Karpas-422 (cell line): ENCODE results near the gene CDH1. TPM values are rescaled to one million over a fixed set of nuclear protein-coding genes. Genes with fewer than 3 reads are reported as not detected.

Experiments
- DNase-seq: peaks from one replicate; pipeline ENCODE4 v3.0.0-alpha.2; 2015
- H2AFZ ChIP-seq: fragments of 200-600 bp; sonication (generic); 2 replicates; pipeline ENCODE4 v1.6.1; 2014; ENCODE audit warnings: antibody characterized with exemption, low read length, mixed read lengths
- H3K27ac ChIP-seq: fragments of 200-600 bp; sonication (generic); 2 replicates; pipeline ENCODE4 v1.5.1; 2014; ENCODE audit warnings: mild to moderate bottlenecking, low read length, moderate library complexity
- H3K27me3 ChIP-seq: fragments of 200-600 bp; sonication (generic); 2 replicates; pipeline ENCODE4 v1.6.1; 2014; ENCODE audit warnings: low read length, mixed read lengths
- H3K36me3 ChIP-seq: fragments of 200-600 bp; sonication (generic); 2 replicates; pipeline ENCODE4 v1.6.1; 2014; ENCODE audit warnings: low read length, mixed read lengths; ENCODE audit not compliant: insufficient read depth
- H3K4me1 ChIP-seq: fragments of 200-600 bp; sonication (generic); 2 replicates; pipeline ENCODE4 v1.6.1; 2014; ENCODE audit warnings: mild to moderate bottlenecking, low read length, mixed read lengths
- H3K4me2 ChIP-seq: fragments of 200-600 bp; sonication (generic); 2 replicates; pipeline ENCODE4 v1.6.1; 2014; ENCODE audit warnings: low read length, low read depth, mild to moderate bottlenecking; ENCODE audit not compliant: poor library complexity, severe bottlenecking
- H3K4me3 ChIP-seq: fragments of 200-600 bp; sonication (generic); 2 replicates; pipeline ENCODE4 v1.5.1; 2014; ENCODE audit warnings: mild to moderate bottlenecking, antibody characterized with exemption, low read length, mixed read lengths
- H3K79me2 ChIP-seq: fragments of 200-600 bp; sonication (generic); 2 replicates; pipeline ENCODE4 v1.6.1; 2014; ENCODE audit warnings: mild to moderate bottlenecking, low read length, mixed read lengths
- H3K9ac ChIP-seq: fragments of 200-600 bp; sonication (generic); 2 replicates; pipeline ENCODE4 v1.6.0; 2014; ENCODE audit warnings: low read length
- H3K9me2 ChIP-seq: fragments of 200-600 bp; sonication (generic), shearing (Covaris generic); replicated peaks from 2 replicates; pipeline ENCODE4 v1.6.0; 2014; ENCODE audit warnings: mild to moderate bottlenecking, low read length, moderate library complexity; ENCODE audit not compliant: insufficient read depth
- H3K9me3 ChIP-seq: fragments of 300-700, 200-600 bp; sonication (generic); 2 replicates; pipeline ENCODE4 v1.6.1; 2014; ENCODE audit warnings: low read length, mixed read lengths
- H4K20me1 ChIP-seq: fragments of 200-600 bp; sonication (generic); 2 replicates; pipeline ENCODE4 v1.6.1; 2014; ENCODE audit warnings: mild to moderate bottlenecking, antibody characterized with exemption, low read length, low read depth; ENCODE audit not compliant: insufficient read depth
- total RNA-seq: library from RNA; depleted of rRNA; stranded (reverse); fragments of >200 nt; shearing (Covaris generic); gene quantifications from 2 replicates; pipeline ENCODE4 v1.2.3, GENCODE V29; 2014; ENCODE audit warnings: low replicate concordance

The CDH1 gene
- total RNA-seq, 1 experiment from 2014 or later, result not detected

GRCh38 chr16:68793401-68793857 is 56.3 kb downstream of the CDH1 start:
- Histone ChIP-seq H3K36me3 (no peaks in the 10 kb centered on the region), H3K9me3 (no peaks in the 10 kb centered on the region), H3K9ac (no peak overlapping the region), H3K4me2 (no peak overlapping the region), H4K20me1 (no peaks in the 10 kb centered on the region), H3K4me1 (peaks cover 6% of the 10 kb centered on the region), H3K9me2 (no peaks in the 10 kb centered on the region), H3K27me3 (no peaks in the 10 kb centered on the region), H2AFZ (no peak overlapping the region), H3K4me3 (no peak overlapping the region), H3K27ac (no peak overlapping the region), H3K79me2 (no peaks in the 10 kb centered on the region)
- no peak for DNase-seq

- H3K9me2 ChIP-seq, result no peaks in the 10 kb centered on the region
- no peaks in the 10 kb centered on the region for H3K4me1 ChIP-seq
- no peak overlapping the region for H3K27ac ChIP-seq
- no peak overlapping the region for H2AFZ ChIP-seq
- H3K36me3 ChIP-seq, result no peaks in the 10 kb centered on the region
- H4K20me1 ChIP-seq, result no peaks in the 10 kb centered on the region
- no peak for DNase-seq
- no peak overlapping the region for H3K4me2 ChIP-seq
- H3K4me3 ChIP-seq, result no peak overlapping the region
- no peak overlapping the region for H3K9ac ChIP-seq
- no peaks in the 10 kb centered on the region for H3K79me2 ChIP-seq
- H3K27me3 ChIP-seq, result no peaks in the 10 kb centered on the region
- no peaks in the 10 kb centered on the region for H3K9me3 ChIP-seq
These were observed 61.3 kb downstream of the CDH1 start for GRCh38 chr16:68798398-68798797.

GRCh38 chr16:68800257-68800875 is 63.3 kb downstream of the CDH1 start:
- Histone ChIP-seq H4K20me1 (no peaks in the 10 kb centered on the region), H3K27me3 (no peaks in the 10 kb centered on the region), H3K9me2 (no peaks in the 10 kb centered on the region), H3K4me1 (no peaks in the 10 kb centered on the region), H3K36me3 (no peaks in the 10 kb centered on the region), H3K4me2 (no peak overlapping the region), H2AFZ (no peak overlapping the region), H3K9ac (no peak overlapping the region), H3K4me3 (no peak overlapping the region), H3K9me3 (no peaks in the 10 kb centered on the region), H3K79me2 (no peaks in the 10 kb centered on the region), H3K27ac (no peak overlapping the region)
- peak; percentile 87 for DNase-seq

GRCh38 chr16:68802190-68802589 is 65.1 kb downstream of the CDH1 start:
- no peak overlapping the region for H3K4me3 ChIP-seq
- H3K4me2 ChIP-seq, result no peak overlapping the region
- no peaks in the 10 kb centered on the region for H3K36me3 ChIP-seq
- no peaks in the 10 kb centered on the region for H3K9me3 ChIP-seq
- no peaks in the 10 kb centered on the region for H3K9me2 ChIP-seq
- no peaks in the 10 kb centered on the region for H3K27me3 ChIP-seq
- no peaks in the 10 kb centered on the region for H3K4me1 ChIP-seq
- no peak overlapping the region for H2AFZ ChIP-seq
- H4K20me1 ChIP-seq, result no peaks in the 10 kb centered on the region
- H3K79me2 ChIP-seq, result no peaks in the 10 kb centered on the region
- no peak overlapping the region for H3K9ac ChIP-seq
- H3K27ac ChIP-seq, result no peak overlapping the region
- DNase-seq, result no peak

GRCh38 chr16:68806422-68806821 is 69.3 kb downstream of the CDH1 start:
- H3K27me3 ChIP-seq, result no peaks in the 10 kb centered on the region
- H3K9me3 ChIP-seq, result no peaks in the 10 kb centered on the region
- no peaks in the 10 kb centered on the region for H3K9me2 ChIP-seq
- no peak for DNase-seq
- no peaks in the 10 kb centered on the region for H3K4me1 ChIP-seq
- no peaks in the 10 kb centered on the region for H3K79me2 ChIP-seq
- H3K4me2 ChIP-seq, result no peak overlapping the region
- no peak overlapping the region for H3K27ac ChIP-seq
- H3K4me3 ChIP-seq, result no peak overlapping the region
- H3K9ac ChIP-seq, result no peak overlapping the region
- H2AFZ ChIP-seq, result no peak overlapping the region
- no peaks in the 10 kb centered on the region for H4K20me1 ChIP-seq
- H3K36me3 ChIP-seq, result no peaks in the 10 kb centered on the region

- Histone ChIP-seq H3K27me3 (no peaks in the 10 kb centered on the region), H3K9ac (no peak overlapping the region), H3K27ac (no peak overlapping the region), H2AFZ (no peak overlapping the region), H4K20me1 (no peaks in the 10 kb centered on the region), H3K4me2 (no peak overlapping the region), H3K4me3 (no peak overlapping the region), H3K79me2 (no peaks in the 10 kb centered on the region), H3K9me2 (no peaks in the 10 kb centered on the region), H3K4me1 (no peaks in the 10 kb centered on the region), H3K9me3 (no peaks in the 10 kb centered on the region), H3K36me3 (no peaks in the 10 kb centered on the region)
- DNase-seq, result no peak
These were observed 69.9 kb downstream of the CDH1 start for GRCh38 chr16:68806981-68807380.

GRCh38 chr16:68814516-68814915 is 77.4 kb downstream of the CDH1 start:
- Histone ChIP-seq H3K79me2 (no peaks in the 10 kb centered on the region), H4K20me1 (no peaks in the 10 kb centered on the region), H3K4me2 (no peak overlapping the region), H3K9ac (no peak overlapping the region), H3K36me3 (no peaks in the 10 kb centered on the region), H3K27me3 (no peaks in the 10 kb centered on the region), H3K9me3 (no peaks in the 10 kb centered on the region), H2AFZ (no peak overlapping the region), H3K4me1 (no peaks in the 10 kb centered on the region), H3K4me3 (no peak overlapping the region), H3K9me2 (no peaks in the 10 kb centered on the region), H3K27ac (no peak overlapping the region)
- DNase-seq, result no peak

- Histone ChIP-seq H2AFZ (no peak overlapping the region), H3K27ac (no peak overlapping the region), H3K4me2 (no peak overlapping the region), H3K9ac (no peak overlapping the region), H3K4me3 (no peak overlapping the region), H3K79me2 (no peaks in the 10 kb centered on the region), H4K20me1 (no peaks in the 10 kb centered on the region), H3K9me2 (no peaks in the 10 kb centered on the region), H3K9me3 (no peaks in the 10 kb centered on the region), H3K27me3 (no peaks in the 10 kb centered on the region), H3K4me1 (peaks cover 5% of the 10 kb centered on the region), H3K36me3 (no peaks in the 10 kb centered on the region)
- DNase-seq, result no peak
These were observed 86.5 kb downstream of the CDH1 start for GRCh38 chr16:68823401-68824135.
